IMR-90 (cell line): Measurements from ENCODE around the gene ZNF445. TPM values are rescaled to one million over a fixed set of nuclear protein-coding genes. Genes with fewer than 3 reads are reported as not detected.
"Not testable (repeated sequence)": the region's sequence is repeated elsewhere in the genome, so short reads cannot be mapped to it uniquely, and the experiment has no call there.

Experiments
- ATAC-seq: fragments of 200-7000 bp; cut with Tn5 transposase; 2 replicates; pipeline ENCODE4 v1.9.1; 2020; ENCODE audit warnings: low read depth, mild to moderate bottlenecking, moderate library complexity
- BruUV-seq: library from RNA; stranded (reverse); fragments of 400-500 nt; replicated peaks from 2 replicates; lab custom pipeline; 2021; lab: Mats Ljungman, UMichigan
- CTCF ChIA-PET: fragments of 300-600 bp; formaldehyde crosslinking; extraction: SDS; loops from one replicate; lab custom pipeline; 2021; ENCODE audit warnings: antibody characterized with exemption; lab: Yijun Ruan, JAX
- POLR2A ChIA-PET: fragments of 300-600 bp; sonication (Branson Sonifier 250); formaldehyde crosslinking; loops from one replicate; lab custom pipeline; 2022; ENCODE audit warnings: antibody characterized with exemption; ENCODE audit not compliant: unreplicated experiment; lab: Charles Lee
- DNase-seq: peaks from one replicate; pipeline ENCODE4 v3.0.0; 2013
- H2AFZ ChIP-seq: replicated peaks from 2 replicates; pipeline ENCODE3; 2013; ENCODE audit warnings: low read length, mild to moderate bottlenecking; ENCODE audit not compliant: poor library complexity
- H2AK5ac ChIP-seq: 2 replicates; pipeline ENCODE4 v1.6.1; 2013; ENCODE audit warnings: low read depth, low read length, inconsistent platforms
- H2AK9ac ChIP-seq: replicated peaks from 2 replicates; pipeline ENCODE3; 2013; ENCODE audit warnings: mild to moderate bottlenecking, low read depth, low read length, moderate library complexity; ENCODE audit not compliant: poor library complexity
- H2BK120ac ChIP-seq: 2 replicates; pipeline ENCODE4 v1.6.1; 2013; ENCODE audit warnings: low read depth, low read length, inconsistent platforms
- H2BK15ac ChIP-seq: 3 replicates; pipeline ENCODE4 v1.6.1; 2013; ENCODE audit warnings: low read depth, low read length, inconsistent platforms
- H2BK20ac ChIP-seq: 2 replicates; pipeline ENCODE4 v1.6.1; 2013; ENCODE audit warnings: low read depth, mild to moderate bottlenecking, inconsistent platforms, low read length, moderate library complexity
- H2BK5ac ChIP-seq: 2 replicates; pipeline ENCODE4 v1.6.1; 2013; ENCODE audit warnings: mild to moderate bottlenecking, low read depth, low read length, inconsistent platforms; ENCODE audit not compliant: poor library complexity, severe bottlenecking
- H3K14ac ChIP-seq: replicated peaks from 2 replicates; pipeline ENCODE4 v1.6.1; 2013; ENCODE audit warnings: low read depth, low read length, inconsistent platforms
- H3K18ac ChIP-seq: 2 replicates; pipeline ENCODE4 v1.6.1; 2013; ENCODE audit warnings: low read depth, low read length, control low read depth
- H3K23ac ChIP-seq: 2 replicates; pipeline ENCODE4 v1.6.1; 2013; ENCODE audit warnings: low read depth, low read length, inconsistent platforms
- H3K27ac ChIP-seq: 2 replicates; pipeline ENCODE4 v1.5.1; 2013; ENCODE audit warnings: mild to moderate bottlenecking, control low read depth, low read length; ENCODE audit not compliant: insufficient read depth
- H3K27me3 ChIP-seq: 2 replicates; pipeline ENCODE4 v1.6.1; 2013; ENCODE audit warnings: low read length; ENCODE audit not compliant: control insufficient read depth, insufficient read depth
- H3K36me3 ChIP-seq: 2 replicates; pipeline ENCODE4 v1.6.1; 2013; ENCODE audit warnings: low read length, mixed read lengths; ENCODE audit not compliant: control insufficient read depth, insufficient read depth
- H3K4ac ChIP-seq: 2 replicates; pipeline ENCODE4 v1.6.1; 2013; ENCODE audit warnings: low read depth, low read length, inconsistent platforms
- H3K4me1 ChIP-seq: 2 replicates; pipeline ENCODE4 v1.6.1; 2013; ENCODE audit warnings: low read length, mixed read lengths; ENCODE audit not compliant: control insufficient read depth, insufficient read depth
- H3K4me2 ChIP-seq: 2 replicates; pipeline ENCODE4 v1.6.1; 2013; ENCODE audit warnings: low read depth, mild to moderate bottlenecking, control low read depth, low read length, moderate library complexity
- H3K4me3 ChIP-seq: 2 replicates; pipeline ENCODE4 v1.5.1; 2013; ENCODE audit warnings: low read depth, mild to moderate bottlenecking, control low read depth, low read length, moderate library complexity; ENCODE audit not compliant: insufficient read depth
- H3K56ac ChIP-seq: 2 replicates; pipeline ENCODE4 v1.6.1; 2013; ENCODE audit warnings: low read length, inconsistent platforms; ENCODE audit not compliant: insufficient read depth; ENCODE audit errors: extremely low read depth
- H3K79me1 ChIP-seq, 2 experiments: 2 replicates each; pipeline ENCODE4 v1.6.1; 2013; ENCODE audit warnings: low read length in 2 of 2, inconsistent platforms in 1 of 2, low read depth in 1 of 2
- H3K9ac ChIP-seq: 2 replicates; pipeline ENCODE4 v1.6.1; 2013; ENCODE audit warnings: low read depth, low read length, control low read depth
- H3K9me1 ChIP-seq: 2 replicates; pipeline ENCODE4 v1.6.1; 2013; ENCODE audit warnings: low read length, inconsistent platforms; ENCODE audit not compliant: insufficient read depth
- H3K9me3 ChIP-seq: 2 replicates; pipeline ENCODE4 v1.6.1; 2013; ENCODE audit warnings: low read length; ENCODE audit not compliant: control insufficient read depth, insufficient read depth
- H4K20me1 ChIP-seq: 2 replicates; pipeline ENCODE4 v1.6.1; 2013; ENCODE audit warnings: low read length, inconsistent platforms; ENCODE audit not compliant: insufficient read depth
- H4K5ac ChIP-seq: 2 replicates; pipeline ENCODE4 v1.6.1; 2013; ENCODE audit warnings: mild to moderate bottlenecking, low read depth, low read length, control low read depth
- H4K8ac ChIP-seq, 2 experiments: 2 replicates each; pipeline ENCODE4 v1.6.1; 2013; ENCODE audit warnings: low read depth in 2 of 2, low read length in 2 of 2, control low read depth in 1 of 2, inconsistent platforms in 1 of 2
- H4K91ac ChIP-seq: 2 replicates; pipeline ENCODE4 v1.6.1; 2013; ENCODE audit warnings: low read depth, low read length, inconsistent platforms; ENCODE audit not compliant: insufficient read depth
- MAZ ChIP-seq: IDR thresholded peaks from 2 replicates; pipeline ENCODE4 v1.6.1; 2012; ENCODE audit warnings: low read depth, mild to moderate bottlenecking, low read length, improper control_type of control experiment, moderate library complexity, borderline replicate concordance
- WGBS, 2 experiments: methylation state at CpG; one replicate each; pipeline versions ENCODE4 v1.1.5 to v1.1.7; 2013; ENCODE audit warnings: missing lambda C conversion rate in 2 of 2; ENCODE audit not compliant: insufficient read length in 1 of 2; ENCODE audit errors: extremely low coverage in 2 of 2; 5-methylcytosine and 5-hydroxymethylcytosine counted together
- dilution Hi-C: fragments of 300-500 bp; cut with HindIII; formaldehyde crosslinking; loops from one replicate; pipeline ENCODE4 v1.14.3; 2018; ENCODE audit warnings: low sequenced_read_pairs; ENCODE audit not compliant: unreplicated experiment
- in situ Hi-C: fragments of 300-500 bp; cut with MboI; formaldehyde crosslinking; loops from 3 replicates; pipeline ENCODE4 v1.14.3; 2019; ENCODE audit warnings: low sequenced_read_pairs, inconsistent platforms, mixed read lengths
- intact Hi-C: fragments of 100-400 bp; cut with micrococcal nuclease; formaldehyde crosslinking; loops from 2 replicates; pipeline ENCODE4 v1.10.0; 2022
- polyA plus RNA-seq, 3 experiments: library from polyadenylated mRNA; depleted of rRNA; stranded (reverse); fragments of >200 nt; gene quantifications; 2 replicates each; pipeline ENCODE4 v1.2.3, GENCODE V29; 2012; ENCODE audit warnings: low replicate concordance in 1 of 3
- total RNA-seq: library from RNA; depleted of rRNA; stranded (reverse); fragments of >200 nt; gene quantifications from 2 replicates; pipeline ENCODE4 v1.2.3, GENCODE V29; 2012
- TF ChIP-seq, protein P1 (sequence below): conservative IDR thresholded peaks from 2 replicates; pipeline ENCODE4 v1.5.1; 2012; ENCODE audit warnings: mild to moderate bottlenecking, low read depth, low read length, improper control_type of control experiment

Gene ZNF445
- total and polyA plus RNA-seq, 2 of the 4 experiments (the other 2 are of a cell fraction), result 3.3 to 6.3 TPM

DNA sequence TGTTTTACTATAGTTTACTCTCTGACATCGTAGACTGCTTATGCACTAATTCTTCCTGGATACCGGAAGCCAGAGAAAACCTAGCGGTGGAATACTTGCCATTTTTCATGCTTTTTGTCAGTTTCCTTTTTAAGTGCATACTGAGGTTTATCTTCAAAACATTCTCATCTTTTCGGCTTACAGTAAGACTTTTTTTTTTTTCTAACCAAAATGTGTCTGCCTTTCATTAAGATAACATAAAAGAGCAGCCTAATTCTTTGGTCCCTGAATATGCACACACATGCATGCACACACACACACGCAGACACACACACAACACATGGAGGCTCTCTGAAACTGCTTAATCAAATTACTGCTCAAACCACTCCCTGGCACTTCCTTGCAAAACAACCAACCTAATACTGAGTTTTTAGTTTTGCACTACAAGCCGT is 1.3 kb downstream of the ZNF445 start:
- no peak overlapping the region for H4K91ac ChIP-seq
- TSS peak; percentile 61 for BruUV-seq
- peak overlapping the region; percentile 60 for H2BK5ac ChIP-seq
- H2BK120ac ChIP-seq, result no peak overlapping the region
- no peaks in the 10 kb centered on the region; the same call in 1 of the 2 replicates for H3K9me1 ChIP-seq
- H3K4ac ChIP-seq, result no peak overlapping the region
- H3K9me3 ChIP-seq, result no peaks in the 10 kb centered on the region
- H3K27ac ChIP-seq, result peak overlapping the region; percentile 79
- H4K8ac ChIP-seq, result 0 out of 4 replicates have a peak overlapping the region, but pooled peaks of 1 of the 2 experiments have one; percentile 13
- DNase-seq (peak; percentile 54), ATAC-seq (peak; percentile 39)
- peak overlapping the region; percentile 21; the same call in 1 of the 2 replicates for H3K56ac ChIP-seq
- peaks cover 3% of the 10 kb centered on the region; the same call in 1 of the 2 replicates for H4K20me1 ChIP-seq
- peak overlapping the region; percentile 11 for H2AFZ ChIP-seq
- no peak overlapping the region for H2AK9ac ChIP-seq
- POLR2A ChIA-PET, result no interaction called here
- peak overlapping the region; percentile 85 for H3K9ac ChIP-seq
- no peak overlapping the region for H3K18ac ChIP-seq
- dilution Hi-C loops, result no loop called here
- no peak overlapping the region; the same call in 1 of the 2 replicates for H3K14ac ChIP-seq
- no peak overlapping the region for H4K5ac ChIP-seq
- 17% methylated on average over 3 of the region's 6 CpGs; no CpG with 5 or more reads in 1 of the 2 experiments for WGBS, 2 experiments
- H3K4me1 ChIP-seq, result no peaks in the 10 kb centered on the region; the same call in 1 of the 2 replicates
- H2BK20ac ChIP-seq, result no peak overlapping the region
- peaks cover 15 to 30% of the 10 kb centered on the region in 2 experiments for H3K79me1 ChIP-seq
- CTCF ChIA-PET, result no interaction called here
- H2AK5ac ChIP-seq, result no peak overlapping the region
- H3K4me2 ChIP-seq, result peak overlapping the region; percentile 96
- TF ChIP-seq, protein P1, sequence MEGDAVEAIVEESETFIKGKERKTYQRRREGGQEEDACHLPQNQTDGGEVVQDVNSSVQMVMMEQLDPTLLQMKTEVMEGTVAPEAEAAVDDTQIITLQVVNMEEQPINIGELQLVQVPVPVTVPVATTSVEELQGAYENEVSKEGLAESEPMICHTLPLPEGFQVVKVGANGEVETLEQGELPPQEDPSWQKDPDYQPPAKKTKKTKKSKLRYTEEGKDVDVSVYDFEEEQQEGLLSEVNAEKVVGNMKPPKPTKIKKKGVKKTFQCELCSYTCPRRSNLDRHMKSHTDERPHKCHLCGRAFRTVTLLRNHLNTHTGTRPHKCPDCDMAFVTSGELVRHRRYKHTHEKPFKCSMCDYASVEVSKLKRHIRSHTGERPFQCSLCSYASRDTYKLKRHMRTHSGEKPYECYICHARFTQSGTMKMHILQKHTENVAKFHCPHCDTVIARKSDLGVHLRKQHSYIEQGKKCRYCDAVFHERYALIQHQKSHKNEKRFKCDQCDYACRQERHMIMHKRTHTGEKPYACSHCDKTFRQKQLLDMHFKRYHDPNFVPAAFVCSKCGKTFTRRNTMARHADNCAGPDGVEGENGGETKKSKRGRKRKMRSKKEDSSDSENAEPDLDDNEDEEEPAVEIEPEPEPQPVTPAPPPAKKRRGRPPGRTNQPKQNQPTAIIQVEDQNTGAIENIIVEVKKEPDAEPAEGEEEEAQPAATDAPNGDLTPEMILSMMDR, result 0 out of 2 replicates have a peak, but pooled peaks have one; percentile 8
- TF ChIP-seq MAZ, result no peak
- peak overlapping the region; percentile 49 for H3K23ac ChIP-seq
- H3K4me3 ChIP-seq, result peak overlapping the region; percentile 55
- H2BK15ac ChIP-seq, result no peak overlapping the region
- intact Hi-C loops, result loop anchor here (1.0 to 10.0 kb wide), 3 partner anchors 137 to 153 kb away; partner anchors contain the start of genes TCAIM and ZNF197
- no peaks in the 10 kb centered on the region for H3K36me3 ChIP-seq
- in situ Hi-C loops, result no loop called here
- no peaks in the 10 kb centered on the region for H3K27me3 ChIP-seq

DNA sequence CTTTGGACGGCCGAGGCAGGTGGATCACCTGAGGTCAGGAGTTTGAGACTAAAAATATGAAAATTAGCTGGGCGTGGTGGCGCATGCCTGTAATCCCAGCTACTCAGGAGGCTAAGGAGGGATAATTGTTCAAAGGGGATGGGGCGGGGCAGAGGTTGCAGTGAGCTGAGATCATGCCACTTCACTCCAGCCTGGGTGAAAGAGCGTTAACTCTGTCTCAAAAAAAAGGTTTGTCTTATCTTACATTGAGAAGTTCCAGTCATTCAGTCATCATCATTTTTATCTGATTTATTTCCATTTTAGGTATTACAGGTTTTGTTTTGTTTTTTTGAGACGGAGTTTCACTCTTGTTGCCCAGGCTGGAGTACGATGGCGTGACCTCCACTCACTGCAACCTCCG is 2.6 kb downstream of the ZNF445 start:
- POLR2A ChIA-PET, result not testable (repeated sequence)

More for the DNA sequence above, 2.6 kb downstream of the ZNF445 start:
- H3K23ac ChIP-seq, H3K4ac ChIP-seq, H3K4me3 ChIP-seq, H3K9me1 ChIP-seq, H3K4me2 ChIP-seq, H3K14ac ChIP-seq, H3K9me3 ChIP-seq, H2BK20ac ChIP-seq, H2AK9ac ChIP-seq, in situ Hi-C loops, H3K27me3 ChIP-seq, H2BK15ac ChIP-seq, H2AK5ac ChIP-seq, H4K8ac ChIP-seq, H4K91ac ChIP-seq, H3K56ac ChIP-seq, H2BK120ac ChIP-seq, H2BK5ac ChIP-seq, H4K20me1 ChIP-seq, H3K27ac ChIP-seq, H3K9ac ChIP-seq, H4K5ac ChIP-seq, dilution Hi-C loops, H3K36me3 ChIP-seq, ATAC-seq, CTCF ChIA-PET, DNase-seq, H3K18ac ChIP-seq, H3K4me1 ChIP-seq, BruUV-seq, H2AFZ ChIP-seq: not testable (repeated sequence)
- WGBS, 2 experiments, result 90% methylated on average over 2 of the region's 10 CpGs; no CpG with 5 or more reads in 1 of the 2 experiments
- intact Hi-C loops, result loop anchor here (10.0 kb wide), 1 partner anchor 150 kb away; the partner anchor contains the start of gene ZNF197
- peaks cover 24 to 41% of the 10 kb centered on the region in 2 experiments for H3K79me1 ChIP-seq
